ENCODE results near the gene DNAJB6. TPM values are rescaled to one million over a fixed set of nuclear protein-coding genes. Genes with fewer than 3 reads are reported as not detected.

DNAJB6 gene
- total RNA-seq, 4 donors from 2014 or later = 103 to 151 (median 139) TPM

DNA sequence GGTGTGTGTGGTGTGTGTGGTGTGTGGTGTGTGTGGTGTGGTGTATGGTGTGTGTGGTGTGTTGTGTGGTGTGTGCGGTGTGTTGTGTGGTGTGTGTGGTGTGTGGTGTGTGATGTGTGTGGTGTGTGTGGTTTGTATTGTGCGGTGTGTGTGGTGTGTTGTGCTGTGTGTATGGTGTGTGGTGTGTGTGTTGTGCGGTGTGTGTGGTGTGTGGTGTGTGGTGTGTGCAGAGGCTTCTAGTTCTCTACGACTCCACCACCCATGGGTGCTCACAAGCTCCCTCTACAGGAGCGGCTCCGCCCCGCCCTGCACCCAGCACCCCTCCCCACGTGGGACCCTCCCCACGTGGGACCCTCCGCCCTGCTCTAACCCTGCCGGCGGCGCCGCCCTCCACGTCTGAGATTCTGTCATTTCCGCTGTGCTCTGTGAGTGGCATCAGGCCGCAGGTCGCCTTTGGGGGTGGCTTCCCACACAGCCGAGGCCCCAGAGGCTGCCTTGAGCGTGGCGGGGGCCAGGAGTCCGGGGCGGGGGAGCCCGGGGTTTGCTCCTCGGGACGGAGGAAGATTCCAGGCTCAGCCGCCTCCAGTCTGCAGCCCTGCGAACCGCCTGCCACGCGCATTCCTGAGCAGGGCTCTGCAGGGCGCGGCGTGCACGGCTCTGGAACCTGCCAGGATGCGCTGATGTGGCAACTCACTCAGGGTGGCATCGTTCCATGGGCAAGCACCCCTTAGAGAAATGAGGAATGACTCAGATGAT lies 37.0 kb upstream of the DNAJB6 start:
- TF ChIP-seq, protein P1, sequence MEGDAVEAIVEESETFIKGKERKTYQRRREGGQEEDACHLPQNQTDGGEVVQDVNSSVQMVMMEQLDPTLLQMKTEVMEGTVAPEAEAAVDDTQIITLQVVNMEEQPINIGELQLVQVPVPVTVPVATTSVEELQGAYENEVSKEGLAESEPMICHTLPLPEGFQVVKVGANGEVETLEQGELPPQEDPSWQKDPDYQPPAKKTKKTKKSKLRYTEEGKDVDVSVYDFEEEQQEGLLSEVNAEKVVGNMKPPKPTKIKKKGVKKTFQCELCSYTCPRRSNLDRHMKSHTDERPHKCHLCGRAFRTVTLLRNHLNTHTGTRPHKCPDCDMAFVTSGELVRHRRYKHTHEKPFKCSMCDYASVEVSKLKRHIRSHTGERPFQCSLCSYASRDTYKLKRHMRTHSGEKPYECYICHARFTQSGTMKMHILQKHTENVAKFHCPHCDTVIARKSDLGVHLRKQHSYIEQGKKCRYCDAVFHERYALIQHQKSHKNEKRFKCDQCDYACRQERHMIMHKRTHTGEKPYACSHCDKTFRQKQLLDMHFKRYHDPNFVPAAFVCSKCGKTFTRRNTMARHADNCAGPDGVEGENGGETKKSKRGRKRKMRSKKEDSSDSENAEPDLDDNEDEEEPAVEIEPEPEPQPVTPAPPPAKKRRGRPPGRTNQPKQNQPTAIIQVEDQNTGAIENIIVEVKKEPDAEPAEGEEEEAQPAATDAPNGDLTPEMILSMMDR (IDR thresholded peaks at IDR 0.05) = no peak
- no peak for TF ChIP-seq POLR2A (IDR thresholded peaks at IDR 0.05; ENCODE audit: low read depth)
- TF ChIP-seq EP300 (IDR thresholded peaks at IDR 0.05) = no peak
- TF ChIP-seq POLR2AphosphoS5 (IDR thresholded peaks at IDR 0.05) = no peak
- Histone ChIP-seq H3K9me3 (no peaks in the 10 kb centered on the region), H3K4me3 (no peak overlapping the region), H3K36me3 (no peaks in the 10 kb centered on the region), H3K27me3 (peaks cover 0 to 33% (median 0%) of the 10 kb centered on the region in 4 donors), H3K27ac (replicated peaks in 1 of 4) (no peak overlapping the region), H3K4me1 (no peaks in the 10 kb centered on the region)
- 71% methylated on average over 36 of the region's 37 CpGs for WGBS
- intact Hi-C loops (cut with DNase I) = no loop called here
- DNase-seq (ENCODE audit: extremely low spot score) = no peak

DNA sequence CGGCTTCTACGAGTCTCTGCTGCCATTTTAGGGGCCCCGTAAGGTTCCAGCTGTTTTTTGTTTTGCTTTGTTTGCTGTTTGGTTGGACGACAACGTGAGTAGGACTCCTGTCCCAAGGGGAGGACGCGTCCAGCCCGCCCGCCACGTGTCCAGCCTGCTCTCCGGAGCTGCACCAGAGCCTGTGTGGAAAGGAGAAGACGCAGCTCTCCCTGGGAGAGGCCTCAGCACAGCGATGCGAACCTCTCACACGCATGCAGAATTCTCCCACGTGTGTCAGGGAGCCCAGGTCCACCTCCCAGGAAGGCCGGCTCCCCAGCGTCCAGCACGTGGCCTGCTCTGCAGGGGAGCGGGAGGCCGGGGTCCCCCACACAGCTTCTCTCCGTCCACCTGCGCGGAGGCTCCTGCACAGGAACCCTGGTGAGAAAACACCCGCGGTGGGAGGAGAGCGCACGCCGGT lies 36.4 kb upstream of the DNAJB6 start:
- Histone ChIP-seq H3K4me3 (no peak overlapping the region), H3K27me3 (peaks cover 0 to 27% (median 0%) of the 10 kb centered on the region in 4 donors), H3K27ac (replicated peaks in 1 of 4) (no peak overlapping the region), H3K36me3 (no peaks in the 10 kb centered on the region), H3K4me1 (no peaks in the 10 kb centered on the region), H3K9me3 (no peaks in the 10 kb centered on the region)
- TF ChIP-seq POLR2AphosphoS5 (IDR thresholded peaks at IDR 0.05) = no peak
- DNase-seq (ENCODE audit: extremely low spot score) = no peak
- intact Hi-C loops (cut with DNase I) = no loop called here
- 83% methylated on average over 29 of the region's 29 CpGs for WGBS

DNA sequence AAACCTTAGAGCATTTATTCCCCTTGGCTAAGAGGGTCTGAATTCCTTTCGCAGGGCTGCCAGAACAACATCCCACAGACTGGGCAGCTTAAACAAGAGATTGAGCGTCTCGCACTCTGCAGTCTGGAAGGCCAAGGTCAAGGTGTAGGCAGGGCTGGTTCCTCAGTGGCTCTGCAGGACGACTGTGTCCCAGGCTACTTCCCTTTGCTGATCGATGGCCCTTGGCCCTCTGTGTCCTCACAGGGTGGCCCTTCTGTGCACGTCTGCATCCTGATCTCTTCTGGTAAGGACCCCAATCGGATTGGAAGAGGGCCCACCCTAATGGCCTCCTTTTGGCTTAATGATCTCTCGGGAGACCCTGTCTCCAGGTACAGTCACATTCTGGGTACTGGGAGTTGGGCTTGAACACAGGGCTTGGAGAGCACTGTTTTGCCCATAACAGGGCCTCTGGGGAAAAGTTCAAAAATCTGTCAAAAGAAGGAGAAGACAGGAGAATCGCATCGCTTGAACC lies 35.1 kb upstream of the DNAJB6 start:
- intact Hi-C loops (cut with DNase I) = no loop called here
- Histone ChIP-seq H3K36me3 (no peaks in the 10 kb centered on the region), H3K27ac (replicated peaks in 1 of 4) (peak overlapping the region in 1 of 4 donors; percentile 11), H3K4me3 (no peak overlapping the region), H3K9me3 (no peaks in the 10 kb centered on the region), H3K4me1 (no peaks in the 10 kb centered on the region), H3K27me3 (peaks cover 0 to 22% (median 0%) of the 10 kb centered on the region in 4 donors)
- 77% methylated on average over 10 of the region's 10 CpGs for WGBS
- DNase-seq (ENCODE audit: extremely low spot score) = no peak
- TF ChIP-seq EP300 (IDR thresholded peaks at IDR 0.05) (no peak), POLR2A (IDR thresholded peaks at IDR 0.05; ENCODE audit: low read depth) (no peak), POLR2AphosphoS5 (IDR thresholded peaks at IDR 0.05) (no peak)
- TF ChIP-seq, protein P1 (IDR thresholded peaks at IDR 0.05) = no peak

DNA sequence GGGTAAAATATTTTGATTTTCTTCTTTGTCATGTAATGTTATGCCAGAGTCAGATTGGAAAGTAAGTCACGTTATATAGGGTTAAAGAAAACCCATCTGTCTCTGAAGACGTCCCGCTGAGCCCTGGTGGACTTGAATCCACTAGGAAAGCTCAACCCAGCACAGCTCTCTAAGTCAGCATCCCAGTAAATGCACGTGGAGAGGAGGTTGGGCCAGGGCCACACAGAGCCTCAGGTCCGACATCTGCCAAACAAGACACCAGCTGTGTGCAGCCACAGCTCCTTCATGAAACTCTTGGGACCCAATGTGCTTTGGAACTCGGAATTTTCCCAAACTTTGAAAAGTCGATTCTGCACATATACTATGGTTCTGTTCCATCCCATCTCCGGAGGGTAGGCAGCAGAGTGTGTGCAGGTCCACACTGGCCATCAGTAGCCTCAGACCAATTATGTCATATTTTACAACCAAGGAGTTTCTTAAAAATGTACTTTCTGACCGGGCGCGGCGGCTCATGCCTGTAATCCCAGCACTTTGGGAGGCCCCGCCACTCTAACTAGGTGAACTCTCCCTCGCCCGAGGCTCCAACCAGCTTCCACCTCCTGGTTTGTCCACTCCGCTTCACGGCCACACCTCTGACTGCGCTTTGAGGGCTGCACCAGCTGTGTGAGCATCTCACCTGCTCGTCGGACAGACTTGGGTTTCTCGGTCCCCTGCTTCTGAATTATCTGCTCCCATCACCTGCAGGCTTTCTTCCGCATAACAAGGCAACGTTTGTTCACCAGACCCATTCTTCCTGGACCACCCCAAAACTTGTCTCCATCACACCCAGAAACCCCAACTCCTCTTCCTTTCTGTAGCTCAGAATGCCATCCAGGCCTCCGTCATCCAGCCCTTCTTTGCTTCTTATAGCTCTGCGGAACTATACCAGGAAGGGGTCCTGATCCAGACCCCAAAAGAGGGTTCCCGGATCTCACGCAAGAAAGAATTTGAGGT lies 29.7 kb upstream of the DNAJB6 start:
- Histone ChIP-seq H3K36me3 (no peaks in the 10 kb centered on the region), H3K27ac (replicated peaks in 1 of 4) (no peak overlapping the region), H3K9me3 (no peaks in the 10 kb centered on the region), H3K4me1 (peaks cover 0 to 8% (median 4%) of the 10 kb centered on the region in 4 donors), H3K4me3 (no peak overlapping the region), H3K27me3 (peaks cover 0 to 4% (median 0%) of the 10 kb centered on the region in 4 donors)
- 88% methylated on average over 24 of the region's 27 CpGs for WGBS
- no peak for TF ChIP-seq EP300 (IDR thresholded peaks at IDR 0.05)
- no peak for TF ChIP-seq POLR2AphosphoS5 (IDR thresholded peaks at IDR 0.05)
- intact Hi-C loops (cut with DNase I) = no loop called here
- DNase-seq (ENCODE audit: extremely low spot score) = no peak

DNA sequence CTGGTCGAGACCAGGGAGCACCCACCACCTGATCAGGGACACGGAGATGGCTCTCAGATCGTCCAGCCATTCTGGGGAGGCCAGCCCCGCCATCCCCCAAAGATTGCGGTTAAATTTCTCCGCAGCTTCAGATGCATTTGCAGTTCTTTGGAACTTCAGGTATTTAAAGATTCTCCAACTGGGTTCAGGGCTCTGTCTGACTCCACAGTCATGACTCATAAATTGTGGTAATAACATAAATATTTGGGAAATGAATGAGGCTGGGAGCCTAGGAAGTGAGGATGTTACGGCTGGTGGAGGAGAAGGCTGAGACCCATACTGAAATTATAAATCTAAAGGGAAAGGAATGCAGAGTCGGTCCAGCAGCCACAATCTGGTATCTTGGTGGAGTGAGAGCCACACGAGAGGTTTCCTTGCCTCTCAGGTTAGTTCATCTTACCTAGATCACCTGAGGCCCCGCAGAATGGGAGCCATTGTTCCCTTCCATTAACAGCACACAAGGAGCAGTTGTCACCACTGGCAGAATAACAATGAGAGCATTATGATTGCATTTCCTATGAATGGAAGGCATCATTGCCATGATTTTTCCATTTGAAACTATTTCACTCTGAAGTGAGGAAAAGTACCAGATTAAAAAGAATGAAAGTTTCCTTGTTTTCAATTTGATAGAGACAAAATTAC lies 26.7 kb upstream of the DNAJB6 start:
- Histone ChIP-seq H3K36me3 (no peaks in the 10 kb centered on the region), H3K9me3 (no peaks in the 10 kb centered on the region), H3K27ac (replicated peaks in 1 of 4) (peak overlapping the region in 1 of 4 donors; percentile 12), H3K4me1 (peaks cover 0 to 8% (median 4%) of the 10 kb centered on the region in 4 donors), H3K4me3 (no peak overlapping the region), H3K27me3 (peaks cover 0 to 4% (median 0%) of the 10 kb centered on the region in 4 donors)
- no peak for DNase-seq (ENCODE audit: extremely low spot score)
- WGBS = 43% methylated on average over 6 of the region's 10 CpGs
- intact Hi-C loops (cut with DNase I) = no loop called here
- TF ChIP-seq POLR2A (IDR thresholded peaks at IDR 0.05; ENCODE audit: low read depth) = no peak

Measured in esophagus muscularis mucosa (tissue), 4 donors.